ENCODE results near the gene GDF7. TPM values are rescaled to one million over a fixed set of nuclear protein-coding genes. Genes with fewer than 3 reads are reported as not detected.

The GDF7 gene
- total and polyA plus RNA-seq, 2 of the 8 experiments (the other 6 are each of a cell fraction or from before 2014, with no cell fraction given): 0.04 to 0.06 TPM

- TF ChIP-seq, protein P1, sequence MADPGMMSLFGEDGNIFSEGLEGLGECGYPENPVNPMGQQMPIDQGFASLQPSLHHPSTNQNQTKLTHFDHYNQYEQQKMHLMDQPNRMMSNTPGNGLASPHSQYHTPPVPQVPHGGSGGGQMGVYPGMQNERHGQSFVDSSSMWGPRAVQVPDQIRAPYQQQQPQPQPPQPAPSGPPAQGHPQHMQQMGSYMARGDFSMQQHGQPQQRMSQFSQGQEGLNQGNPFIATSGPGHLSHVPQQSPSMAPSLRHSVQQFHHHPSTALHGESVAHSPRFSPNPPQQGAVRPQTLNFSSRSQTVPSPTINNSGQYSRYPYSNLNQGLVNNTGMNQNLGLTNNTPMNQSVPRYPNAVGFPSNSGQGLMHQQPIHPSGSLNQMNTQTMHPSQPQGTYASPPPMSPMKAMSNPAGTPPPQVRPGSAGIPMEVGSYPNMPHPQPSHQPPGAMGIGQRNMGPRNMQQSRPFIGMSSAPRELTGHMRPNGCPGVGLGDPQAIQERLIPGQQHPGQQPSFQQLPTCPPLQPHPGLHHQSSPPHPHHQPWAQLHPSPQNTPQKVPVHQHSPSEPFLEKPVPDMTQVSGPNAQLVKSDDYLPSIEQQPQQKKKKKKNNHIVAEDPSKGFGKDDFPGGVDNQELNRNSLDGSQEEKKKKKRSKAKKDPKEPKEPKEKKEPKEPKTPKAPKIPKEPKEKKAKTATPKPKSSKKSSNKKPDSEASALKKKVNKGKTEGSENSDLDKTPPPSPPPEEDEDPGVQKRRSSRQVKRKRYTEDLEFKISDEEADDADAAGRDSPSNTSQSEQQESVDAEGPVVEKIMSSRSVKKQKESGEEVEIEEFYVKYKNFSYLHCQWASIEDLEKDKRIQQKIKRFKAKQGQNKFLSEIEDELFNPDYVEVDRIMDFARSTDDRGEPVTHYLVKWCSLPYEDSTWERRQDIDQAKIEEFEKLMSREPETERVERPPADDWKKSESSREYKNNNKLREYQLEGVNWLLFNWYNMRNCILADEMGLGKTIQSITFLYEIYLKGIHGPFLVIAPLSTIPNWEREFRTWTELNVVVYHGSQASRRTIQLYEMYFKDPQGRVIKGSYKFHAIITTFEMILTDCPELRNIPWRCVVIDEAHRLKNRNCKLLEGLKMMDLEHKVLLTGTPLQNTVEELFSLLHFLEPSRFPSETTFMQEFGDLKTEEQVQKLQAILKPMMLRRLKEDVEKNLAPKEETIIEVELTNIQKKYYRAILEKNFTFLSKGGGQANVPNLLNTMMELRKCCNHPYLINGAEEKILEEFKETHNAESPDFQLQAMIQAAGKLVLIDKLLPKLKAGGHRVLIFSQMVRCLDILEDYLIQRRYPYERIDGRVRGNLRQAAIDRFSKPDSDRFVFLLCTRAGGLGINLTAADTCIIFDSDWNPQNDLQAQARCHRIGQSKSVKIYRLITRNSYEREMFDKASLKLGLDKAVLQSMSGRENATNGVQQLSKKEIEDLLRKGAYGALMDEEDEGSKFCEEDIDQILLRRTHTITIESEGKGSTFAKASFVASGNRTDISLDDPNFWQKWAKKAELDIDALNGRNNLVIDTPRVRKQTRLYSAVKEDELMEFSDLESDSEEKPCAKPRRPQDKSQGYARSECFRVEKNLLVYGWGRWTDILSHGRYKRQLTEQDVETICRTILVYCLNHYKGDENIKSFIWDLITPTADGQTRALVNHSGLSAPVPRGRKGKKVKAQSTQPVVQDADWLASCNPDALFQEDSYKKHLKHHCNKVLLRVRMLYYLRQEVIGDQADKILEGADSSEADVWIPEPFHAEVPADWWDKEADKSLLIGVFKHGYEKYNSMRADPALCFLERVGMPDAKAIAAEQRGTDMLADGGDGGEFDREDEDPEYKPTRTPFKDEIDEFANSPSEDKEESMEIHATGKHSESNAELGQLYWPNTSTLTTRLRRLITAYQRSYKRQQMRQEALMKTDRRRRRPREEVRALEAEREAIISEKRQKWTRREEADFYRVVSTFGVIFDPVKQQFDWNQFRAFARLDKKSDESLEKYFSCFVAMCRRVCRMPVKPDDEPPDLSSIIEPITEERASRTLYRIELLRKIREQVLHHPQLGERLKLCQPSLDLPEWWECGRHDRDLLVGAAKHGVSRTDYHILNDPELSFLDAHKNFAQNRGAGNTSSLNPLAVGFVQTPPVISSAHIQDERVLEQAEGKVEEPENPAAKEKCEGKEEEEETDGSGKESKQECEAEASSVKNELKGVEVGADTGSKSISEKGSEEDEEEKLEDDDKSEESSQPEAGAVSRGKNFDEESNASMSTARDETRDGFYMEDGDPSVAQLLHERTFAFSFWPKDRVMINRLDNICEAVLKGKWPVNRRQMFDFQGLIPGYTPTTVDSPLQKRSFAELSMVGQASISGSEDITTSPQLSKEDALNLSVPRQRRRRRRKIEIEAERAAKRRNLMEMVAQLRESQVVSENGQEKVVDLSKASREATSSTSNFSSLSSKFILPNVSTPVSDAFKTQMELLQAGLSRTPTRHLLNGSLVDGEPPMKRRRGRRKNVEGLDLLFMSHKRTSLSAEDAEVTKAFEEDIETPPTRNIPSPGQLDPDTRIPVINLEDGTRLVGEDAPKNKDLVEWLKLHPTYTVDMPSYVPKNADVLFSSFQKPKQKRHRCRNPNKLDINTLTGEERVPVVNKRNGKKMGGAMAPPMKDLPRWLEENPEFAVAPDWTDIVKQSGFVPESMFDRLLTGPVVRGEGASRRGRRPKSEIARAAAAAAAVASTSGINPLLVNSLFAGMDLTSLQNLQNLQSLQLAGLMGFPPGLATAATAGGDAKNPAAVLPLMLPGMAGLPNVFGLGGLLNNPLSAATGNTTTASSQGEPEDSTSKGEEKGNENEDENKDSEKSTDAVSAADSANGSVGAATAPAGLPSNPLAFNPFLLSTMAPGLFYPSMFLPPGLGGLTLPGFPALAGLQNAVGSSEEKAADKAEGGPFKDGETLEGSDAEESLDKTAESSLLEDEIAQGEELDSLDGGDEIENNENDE (IDR thresholded peaks at IDR 0.05; ENCODE audit: insufficient replicate concordance, low read length): no peak
- TF ChIP-seq BACH1 (IDR thresholded peaks at IDR 0.05; ENCODE audit: low read length) (no peak), EP300 (IDR thresholded peaks at IDR 0.05; ENCODE audit: borderline replicate concordance in 1 of 2, low read depth in 2 of 2, low read length in 2 of 2) (no peak), CREB1 (IDR thresholded peaks at IDR 0.05) (no peak), TAF1 (IDR thresholded peaks at IDR 0.05; ENCODE audit: low read depth, low read length) (no peak)
- TF ChIP-seq, protein P2, sequence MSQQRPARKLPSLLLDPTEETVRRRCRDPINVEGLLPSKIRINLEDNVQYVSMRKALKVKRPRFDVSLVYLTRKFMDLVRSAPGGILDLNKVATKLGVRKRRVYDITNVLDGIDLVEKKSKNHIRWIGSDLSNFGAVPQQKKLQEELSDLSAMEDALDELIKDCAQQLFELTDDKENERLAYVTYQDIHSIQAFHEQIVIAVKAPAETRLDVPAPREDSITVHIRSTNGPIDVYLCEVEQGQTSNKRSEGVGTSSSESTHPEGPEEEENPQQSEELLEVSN (IDR thresholded peaks at IDR 0.05): no peak
Measured at GRCh38 chr2:20687260-20687832, 20.4 kb downstream of the GDF7 start (continued).

Measured in H1 (cell line).